ENCODE measurements around the gene CEP70. TPM values are rescaled to one million over a fixed set of nuclear protein-coding genes. Genes with fewer than 3 reads are reported as not detected.
A peak's percentile ranks its signal among the peaks of the same experiment; 100 is the strongest.

Gene CEP70
- total and polyA plus RNA-seq, 2 experiments from 2014 or later = 7.6 to 7.8 TPM

DNA sequence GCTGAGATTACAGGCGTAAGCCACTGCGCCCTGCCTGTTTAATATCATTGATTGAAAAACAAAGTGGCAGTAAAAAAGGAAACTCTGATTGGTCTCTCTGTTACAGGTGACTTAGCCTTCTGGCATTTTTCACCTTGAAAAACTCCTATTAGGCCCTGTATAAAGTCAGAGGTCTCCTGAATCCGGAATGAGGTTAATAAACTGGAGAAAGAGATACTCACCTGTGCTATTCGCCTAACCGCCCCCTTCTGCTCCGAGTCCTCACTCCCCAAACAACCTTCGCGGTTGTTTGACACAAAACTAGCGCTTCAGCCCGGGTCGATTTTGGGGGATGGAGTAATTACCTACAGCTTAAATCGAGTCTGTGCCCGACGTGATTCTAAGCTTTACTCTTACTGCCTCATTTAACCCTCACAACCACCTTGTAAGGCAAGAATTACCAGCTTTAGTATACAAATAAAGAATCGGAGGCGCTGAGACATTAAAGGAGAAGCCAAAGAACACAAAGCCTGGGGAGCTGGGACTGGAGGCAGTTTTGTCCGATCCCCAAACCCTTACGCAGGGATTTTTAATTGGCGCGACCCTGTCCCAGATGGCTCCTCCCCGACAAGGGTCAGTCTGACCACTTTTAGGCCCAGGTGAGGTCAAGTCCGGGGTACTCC is 441 bp downstream of the CEP70 start:
- no peak overlapping the region for H3K27ac ChIP-seq
- no peaks in the 10 kb centered on the region for H3K9me2 ChIP-seq (ENCODE audit: insufficient read depth)
- in situ Hi-C loops (cut with MboI) = no loop called here
- H4K20me1 ChIP-seq (ENCODE audit: insufficient read depth) = no peaks in the 10 kb centered on the region
- peak; percentile 42 for DNase-seq
- H3K4me3 ChIP-seq = peak overlapping the region; percentile 80
- H3K9me3 ChIP-seq (ENCODE audit: low read depth) = no peaks in the 10 kb centered on the region
- H3F3A ChIP-seq (ENCODE audit: insufficient read depth) = no peaks in the 10 kb centered on the region
- no peak for TF ChIP-seq EZH2phosphoT487 (IDR thresholded peaks at IDR 0.05; ENCODE audit: insufficient read depth, low read depth)
- no peak for TF ChIP-seq EZH2 (IDR thresholded peaks at IDR 0.05; ENCODE audit: insufficient read depth, poor library complexity, severe bottlenecking)
- 7 to 13% methylated on average over 22 of the region's 22 CpGs for WGBS, 2 experiments (ENCODE audit: low coverage in 1 of 2, low lambda C conversion rate in 2 of 2, missing lambda C conversion rate in 2 of 2)
- H3K79me2 ChIP-seq (ENCODE audit: insufficient read depth) = no peaks in the 10 kb centered on the region
- H2AFZ ChIP-seq = peak overlapping the region; percentile 99
- peak overlapping the region; percentile 76 for H3K9ac ChIP-seq
- H3K27me3 ChIP-seq (replicated peaks; ENCODE audit: insufficient read depth) = no peaks in the 10 kb centered on the region
- H3K4me2 ChIP-seq (ENCODE audit: unreplicated experiment) = peak overlapping the region; percentile 88
- H3K4me1 ChIP-seq (ENCODE audit: insufficient read depth) = 0 out of 2 replicates have a peak, but pooled peaks cover 3% of the 10 kb centered on the region
- no peaks in the 10 kb centered on the region for H3K36me3 ChIP-seq (ENCODE audit: low read depth)

DNA sequence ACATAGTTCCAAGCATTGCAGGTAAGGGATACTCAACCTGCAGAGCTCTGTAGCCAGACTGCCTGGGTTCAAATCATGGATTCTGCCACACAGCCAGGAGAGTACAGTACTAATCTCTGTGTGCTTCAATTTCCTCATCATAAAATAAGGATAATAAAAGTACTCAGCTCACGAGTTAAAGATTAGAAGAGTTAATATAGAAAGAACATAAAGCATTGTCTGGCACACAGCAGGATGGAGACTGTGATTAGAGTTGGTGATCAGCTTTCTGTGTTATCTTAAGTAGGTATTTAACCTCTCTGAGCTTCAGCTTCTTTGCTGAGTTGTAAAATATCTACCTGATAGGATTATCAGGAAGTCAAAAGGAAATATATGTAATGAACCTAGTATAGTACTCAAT is 2.7 kb downstream of the CEP70 start:
- H3F3A ChIP-seq (ENCODE audit: insufficient read depth) = no peaks in the 10 kb centered on the region
- no peaks in the 10 kb centered on the region for H3K79me2 ChIP-seq (ENCODE audit: insufficient read depth)
- no peaks in the 10 kb centered on the region for H3K27me3 ChIP-seq (replicated peaks; ENCODE audit: insufficient read depth)
- H3K4me2 ChIP-seq (ENCODE audit: unreplicated experiment) = no peak overlapping the region
- H3K9me3 ChIP-seq (ENCODE audit: low read depth) = no peaks in the 10 kb centered on the region
- in situ Hi-C loops (cut with MboI) = no loop called here
- H3K9me2 ChIP-seq (ENCODE audit: insufficient read depth) = no peaks in the 10 kb centered on the region
- no peaks in the 10 kb centered on the region for H3K36me3 ChIP-seq (ENCODE audit: low read depth)
- H3K27ac ChIP-seq = no peak overlapping the region
- H2AFZ ChIP-seq = no peak overlapping the region
- WGBS, 2 experiments (ENCODE audit: low coverage in 1 of 2, low lambda C conversion rate in 2 of 2, missing lambda C conversion rate in 2 of 2) = 74 to 75% methylated on average over 1 of the region's 1 CpG
- no peaks in the 10 kb centered on the region for H4K20me1 ChIP-seq (ENCODE audit: insufficient read depth)
- DNase-seq = no peak
- 0 out of 2 replicates have a peak, but pooled peaks cover 3% of the 10 kb centered on the region for H3K4me1 ChIP-seq (ENCODE audit: insufficient read depth)
- H3K9ac ChIP-seq = no peak overlapping the region
- TF ChIP-seq EZH2 (IDR thresholded peaks at IDR 0.05; ENCODE audit: insufficient read depth, poor library complexity, severe bottlenecking) = no peak
- TF ChIP-seq EZH2phosphoT487 (IDR thresholded peaks at IDR 0.05; ENCODE audit: insufficient read depth, low read depth) = no peak
- H3K4me3 ChIP-seq = no peak overlapping the region

DNA sequence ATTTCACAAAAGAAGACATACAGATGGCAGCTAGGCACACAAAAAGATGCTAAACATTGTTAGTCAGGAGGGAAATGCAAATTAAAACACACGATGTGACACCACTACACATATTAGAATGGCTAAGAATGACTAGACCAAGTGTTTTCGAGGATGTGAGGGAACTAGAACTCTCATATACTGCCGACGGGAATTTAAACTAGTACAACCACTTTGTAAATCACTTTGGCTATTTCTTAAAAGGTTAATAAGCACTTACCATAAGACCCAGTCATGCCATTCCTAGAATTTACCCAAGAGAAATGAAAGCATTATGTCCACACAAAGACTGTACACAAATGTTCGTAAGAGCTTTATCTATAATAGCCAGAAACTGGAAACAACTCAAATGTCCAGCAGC is 5.6 kb downstream of the CEP70 start:
- Histone ChIP-seq H3K4me2 (ENCODE audit: unreplicated experiment) (no peak overlapping the region), H2AFZ (no peak overlapping the region), H3K9ac (no peak overlapping the region), H3K4me1 (ENCODE audit: insufficient read depth) (0 out of 2 replicates have a peak, but pooled peaks cover under 1% of the 10 kb centered on the region), H3K9me3 (ENCODE audit: low read depth) (no peaks in the 10 kb centered on the region), H3K36me3 (ENCODE audit: low read depth) (no peaks in the 10 kb centered on the region), H3K79me2 (ENCODE audit: insufficient read depth) (no peaks in the 10 kb centered on the region), H3K27me3 (replicated peaks; ENCODE audit: insufficient read depth) (no peaks in the 10 kb centered on the region), H3K4me3 (no peak overlapping the region), H3F3A (ENCODE audit: insufficient read depth) (no peaks in the 10 kb centered on the region), H3K27ac (no peak overlapping the region), H3K9me2 (ENCODE audit: insufficient read depth) (no peaks in the 10 kb centered on the region), H4K20me1 (ENCODE audit: insufficient read depth) (no peaks in the 10 kb centered on the region)
- DNase-seq = no peak
- in situ Hi-C loops (cut with MboI) = no loop called here
- TF ChIP-seq EZH2phosphoT487 (IDR thresholded peaks at IDR 0.05; ENCODE audit: insufficient read depth, low read depth) = no peak
- TF ChIP-seq EZH2 (IDR thresholded peaks at IDR 0.05; ENCODE audit: insufficient read depth, poor library complexity, severe bottlenecking) = no peak
- 94 to 95% methylated on average over 5 of the region's 5 CpGs for whole genome bisulfite sequencing, 2 experiments (ENCODE audit: low coverage in 1 of 2, low lambda C conversion rate in 2 of 2, missing lambda C conversion rate in 2 of 2)

DNA sequence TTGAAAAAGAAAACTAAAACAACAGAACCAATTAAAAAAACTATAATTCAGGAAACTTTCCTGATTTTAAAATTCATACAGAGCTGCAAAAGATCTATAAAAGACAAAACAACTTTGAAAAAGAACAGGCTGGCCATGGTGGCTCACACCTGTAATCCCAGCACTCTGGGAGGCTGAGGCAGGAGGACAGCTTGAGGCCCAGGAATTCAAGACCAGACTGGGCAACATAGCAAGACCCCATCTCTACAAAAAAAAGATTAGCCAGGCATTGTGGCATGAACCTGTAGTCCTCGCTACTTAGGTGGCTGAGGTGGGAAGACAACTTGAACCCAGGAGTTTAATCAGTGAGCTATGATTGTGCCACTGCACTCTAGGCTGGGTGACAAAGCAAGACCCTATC is 6.7 kb downstream of the CEP70 start:
- 100% methylated on average over 1 of the region's 1 CpG for WGBS, 2 experiments (ENCODE audit: low coverage in 1 of 2, low lambda C conversion rate in 2 of 2, missing lambda C conversion rate in 2 of 2)
- Histone ChIP-seq H3F3A (ENCODE audit: insufficient read depth) (no peaks in the 10 kb centered on the region), H3K4me3 (no peak overlapping the region), H3K9ac (no peak overlapping the region), H3K27me3 (replicated peaks; ENCODE audit: insufficient read depth) (no peaks in the 10 kb centered on the region), H2AFZ (no peak overlapping the region), H3K36me3 (ENCODE audit: low read depth) (no peaks in the 10 kb centered on the region), H3K79me2 (ENCODE audit: insufficient read depth) (no peaks in the 10 kb centered on the region), H3K9me2 (ENCODE audit: insufficient read depth) (no peaks in the 10 kb centered on the region), H3K9me3 (ENCODE audit: low read depth) (no peaks in the 10 kb centered on the region), H3K4me1 (ENCODE audit: insufficient read depth) (no peaks in the 10 kb centered on the region), H3K4me2 (ENCODE audit: unreplicated experiment) (no peak overlapping the region), H3K27ac (no peak overlapping the region), H4K20me1 (ENCODE audit: insufficient read depth) (no peaks in the 10 kb centered on the region)
- no peak for TF ChIP-seq EZH2 (IDR thresholded peaks at IDR 0.05; ENCODE audit: insufficient read depth, poor library complexity, severe bottlenecking)
- no peak for TF ChIP-seq EZH2phosphoT487 (IDR thresholded peaks at IDR 0.05; ENCODE audit: insufficient read depth, low read depth)
- no peak for DNase-seq
- in situ Hi-C loops (cut with MboI) = no loop called here

Data from GM23248 (cell line).